ENCODE measurements around the gene FAM98C.

Gene FAM98C

DNA sequence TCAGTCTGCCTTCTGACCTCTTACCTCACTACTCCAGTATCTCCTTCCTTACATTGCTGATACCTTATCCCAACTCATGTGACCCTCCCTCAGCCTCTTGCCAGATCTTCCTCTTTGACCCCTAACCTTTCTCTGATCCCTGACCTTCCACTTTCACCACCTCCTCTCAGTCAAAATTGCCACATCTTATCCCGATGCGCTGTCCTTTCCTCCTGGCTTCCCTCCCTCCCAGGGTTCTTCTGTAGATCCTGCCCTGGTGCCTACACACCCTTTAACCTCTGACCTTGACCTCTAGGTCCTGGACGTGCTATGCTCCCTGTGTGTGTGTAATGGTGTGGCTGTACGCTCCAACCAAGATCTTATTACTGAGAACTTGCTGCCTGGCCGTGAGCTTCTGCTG is 54.3 kb downstream of the FAM98C start:
- Mint-ChIP-seq H3K27ac (no peak overlapping the region), H3K4me3 (peak overlapping the region in 1 of 3 experiments; percentile 55), H3K9me3 (no peaks in the 10 kb centered on the region), H3K27me3 (ENCODE audit: low read depth) (no peaks in the 10 kb centered on the region), H3K4me1 (no peaks in the 10 kb centered on the region), H3K36me3 (ENCODE audit: low read depth) (peaks cover 24% of the 10 kb centered on the region)
- TF ChIP-seq CTCF (IDR thresholded peaks at IDR 0.05; ENCODE audit: unreplicated experiment in 3 of 3) = no peak

- Mint-ChIP-seq H3K36me3 (ENCODE audit: low read depth) (peaks cover 25% of the 10 kb centered on the region), H3K4me1 (no peaks in the 10 kb centered on the region), H3K27me3 (ENCODE audit: low read depth) (no peaks in the 10 kb centered on the region), H3K27ac (no peak overlapping the region), H3K9me3 (no peaks in the 10 kb centered on the region), H3K4me3 (no peak overlapping the region)
- TF ChIP-seq CTCF (IDR thresholded peaks at IDR 0.05; ENCODE audit: unreplicated experiment in 3 of 3) = no peak
These were observed 55.0 kb downstream of the FAM98C start for GRCh38 chr19:38457690-38458405.

Measured in nephron (organoid).